ENCODE data around the gene MRTFB. TPM values are rescaled to one million over a fixed set of nuclear protein-coding genes. Genes with fewer than 3 reads are reported as not detected.

Gene MRTFB
- total RNA-seq, 1 donor from 2014 or later: 31.8 TPM

DNA sequence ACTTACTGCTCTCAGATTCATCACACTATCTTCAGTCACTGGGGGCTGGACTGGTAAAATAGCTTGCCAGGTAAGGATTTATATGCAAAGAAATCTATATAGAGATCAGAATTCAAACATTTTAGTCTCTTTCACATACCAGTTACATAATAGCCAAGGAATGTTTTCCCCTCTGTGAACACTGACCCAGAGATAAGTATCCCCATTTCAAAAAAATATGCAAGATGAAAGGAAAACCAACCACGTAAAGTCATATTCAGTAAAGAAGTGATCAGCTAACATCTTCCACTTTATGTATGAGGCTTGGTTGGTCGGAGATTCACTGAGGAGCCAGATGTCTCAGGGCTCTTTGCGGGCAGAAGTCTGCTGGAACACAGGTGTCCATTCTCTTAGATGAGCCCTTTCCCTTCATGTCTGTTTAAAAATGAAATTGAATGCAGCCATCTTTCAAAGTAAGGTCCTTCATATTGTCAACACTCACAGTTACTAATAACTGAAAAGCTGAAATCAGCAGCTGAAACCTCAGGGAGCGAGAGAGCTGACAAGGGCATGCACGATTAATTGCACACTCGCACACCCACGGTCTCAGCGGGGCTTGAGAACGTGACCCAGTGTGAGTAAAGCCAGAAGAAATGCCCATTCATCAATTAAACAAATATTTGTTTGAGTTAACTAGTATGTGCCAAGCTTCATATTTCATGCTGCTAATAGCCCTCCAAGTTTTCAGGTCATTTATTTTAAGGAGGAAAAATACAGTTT, 161.2 kb downstream of the MRTFB start:
- peak; percentile 31 for DNase-seq (ENCODE audit: low spot score)

DNA sequence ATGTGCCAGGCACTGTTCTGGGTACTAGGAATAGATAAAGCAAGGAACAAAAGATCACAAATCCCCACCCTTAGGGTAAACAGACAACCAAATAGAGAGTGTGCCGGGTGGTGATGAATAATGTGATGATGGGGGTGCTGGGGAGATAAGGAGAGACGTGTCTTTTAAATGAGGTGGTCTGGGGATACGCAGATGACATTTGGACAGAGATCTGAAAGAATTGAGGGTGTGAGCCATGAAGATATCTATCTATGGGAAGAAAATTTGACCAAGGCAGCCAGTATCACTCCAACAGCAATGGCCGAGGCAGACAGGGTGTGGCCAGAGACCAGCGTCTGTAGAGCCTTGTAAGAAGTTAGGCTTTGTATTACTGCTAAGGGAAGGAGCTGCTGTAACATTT, 165.3 kb downstream of the MRTFB start:
- no peak for DNase-seq (ENCODE audit: low spot score)

DNA sequence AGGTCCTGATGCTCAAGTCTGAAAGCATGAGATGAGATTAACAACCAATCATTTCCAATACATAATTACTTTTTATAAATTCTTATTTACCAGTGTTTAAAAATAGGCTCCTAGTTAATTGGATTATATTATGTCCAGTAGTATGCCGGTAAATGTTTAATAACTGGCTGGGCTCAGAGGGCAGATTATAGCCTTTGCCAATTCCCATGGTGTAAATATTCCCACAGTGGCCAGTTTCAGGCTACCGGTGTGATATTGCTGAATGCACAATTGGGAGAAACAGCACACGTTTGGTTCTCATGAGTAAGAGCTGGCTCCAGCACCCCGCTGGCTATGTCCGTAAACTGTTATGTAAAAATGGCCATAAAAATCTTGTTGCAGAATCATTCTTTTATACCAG, 167.6 kb downstream of the MRTFB start:
- DNase-seq (ENCODE audit: low spot score): no peak

DNA sequence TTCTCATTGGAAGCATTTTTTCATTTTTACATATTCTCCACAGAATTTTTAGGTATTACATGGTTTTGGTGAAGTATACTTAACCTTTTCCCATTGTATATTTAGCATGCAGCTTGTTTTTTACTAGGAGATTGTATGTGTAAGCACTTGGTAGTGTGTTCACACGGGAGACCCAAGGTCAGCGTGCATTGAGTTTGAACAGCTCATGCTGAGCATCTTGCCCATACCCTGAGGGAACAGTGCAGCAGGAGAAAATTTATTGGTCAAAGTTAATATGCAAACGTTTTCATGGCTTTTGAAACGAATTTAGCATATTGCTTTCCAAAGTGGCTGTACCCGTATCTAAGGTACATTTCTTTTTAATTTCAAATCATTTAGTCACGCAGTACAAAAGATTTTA, 168.7 kb downstream of the MRTFB start:
- DNase-seq (ENCODE audit: low spot score): no peak

DNA sequence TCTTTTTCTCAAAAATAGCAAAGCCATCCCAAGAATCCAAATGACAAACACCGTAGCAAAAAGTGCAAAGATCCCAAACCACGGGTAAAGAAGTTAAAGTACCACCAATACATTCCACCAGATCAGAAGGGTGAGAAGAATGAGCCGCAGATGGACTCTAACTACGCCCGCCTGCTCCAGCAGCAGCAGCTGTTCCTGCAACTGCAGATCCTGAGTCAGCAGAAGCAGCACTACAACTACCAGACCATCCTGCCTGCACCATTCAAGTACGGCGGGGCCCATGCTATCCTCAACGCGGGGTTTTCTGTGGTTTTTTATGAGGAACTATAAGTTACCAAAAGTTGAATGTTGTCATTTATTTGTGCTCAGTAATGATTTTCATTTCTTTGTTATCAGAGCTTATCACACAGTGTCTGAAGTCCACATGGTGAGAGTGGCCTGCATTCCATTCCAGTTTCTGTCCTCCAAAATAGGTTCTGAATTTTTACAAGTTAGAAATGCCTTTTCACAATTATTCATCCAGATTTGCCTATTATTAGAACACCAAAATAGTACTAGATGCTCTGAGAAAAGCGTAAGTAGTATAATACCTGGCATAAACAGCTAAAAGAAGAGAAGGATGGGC, 169.2 kb downstream of the MRTFB start:
- DNase-seq (ENCODE audit: low spot score): peak; percentile 77

DNA sequence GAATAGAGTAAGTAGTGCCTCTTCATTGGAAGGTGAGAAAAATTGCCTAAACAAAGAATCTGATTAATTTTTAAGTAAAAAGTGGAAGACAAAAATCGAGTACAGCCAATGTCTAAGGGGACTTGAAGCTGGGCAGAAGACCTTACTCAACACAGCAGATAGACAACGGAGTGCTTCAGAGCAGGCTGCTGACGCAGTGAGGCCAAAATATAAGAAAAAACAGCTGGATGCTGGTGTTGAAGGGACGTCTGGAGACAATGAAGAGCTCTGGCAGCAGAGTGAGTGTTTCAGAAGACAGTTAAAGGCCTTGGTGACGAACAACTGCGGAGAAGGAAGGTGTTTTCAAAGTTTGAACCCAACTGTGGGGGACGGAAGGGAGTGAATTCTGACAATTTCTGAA, 169.8 kb downstream of the MRTFB start:
- peak; percentile 26 for DNase-seq (ENCODE audit: low spot score)

DNA sequence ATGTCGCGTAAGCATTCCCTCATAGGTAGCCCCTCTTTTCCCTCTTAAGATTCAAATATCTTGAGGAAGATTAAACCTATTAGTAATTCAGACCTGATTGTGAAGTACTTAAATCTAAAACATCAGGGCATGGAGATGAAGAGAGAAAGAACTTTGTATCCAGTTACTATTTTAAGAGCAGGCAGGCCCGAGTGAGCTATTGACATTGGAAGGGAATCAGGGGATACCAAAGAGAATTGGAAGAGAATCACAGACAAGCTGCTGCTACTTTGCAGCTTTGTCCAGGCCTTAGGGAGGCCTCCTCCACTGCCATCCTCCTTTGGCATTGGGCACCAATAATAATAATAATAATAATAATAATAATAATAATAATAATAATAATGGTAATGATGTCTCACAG, 170.5 kb downstream of the MRTFB start:
- DNase-seq (ENCODE audit: low spot score): peak; percentile 38

DNA sequence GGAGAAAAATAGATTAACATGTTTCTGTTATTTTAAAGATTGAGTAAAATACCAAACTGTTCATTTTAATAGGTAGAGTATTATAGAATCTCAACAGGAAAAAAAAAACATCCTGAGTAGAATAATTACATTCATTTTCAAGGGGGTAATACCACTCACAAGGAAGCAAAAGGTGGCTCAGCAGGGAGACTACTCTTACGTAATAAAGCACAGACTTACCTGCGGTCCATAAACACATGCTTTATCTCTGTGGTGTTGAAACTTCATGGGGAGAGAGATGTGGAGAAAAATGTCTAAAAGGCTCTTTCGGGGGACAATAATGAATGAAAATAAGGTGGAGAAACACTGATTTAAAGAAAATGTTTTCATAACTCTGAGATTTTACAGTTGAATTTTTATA, 171.7 kb downstream of the MRTFB start:
- DNase-seq (ENCODE audit: low spot score): no peak

DNA sequence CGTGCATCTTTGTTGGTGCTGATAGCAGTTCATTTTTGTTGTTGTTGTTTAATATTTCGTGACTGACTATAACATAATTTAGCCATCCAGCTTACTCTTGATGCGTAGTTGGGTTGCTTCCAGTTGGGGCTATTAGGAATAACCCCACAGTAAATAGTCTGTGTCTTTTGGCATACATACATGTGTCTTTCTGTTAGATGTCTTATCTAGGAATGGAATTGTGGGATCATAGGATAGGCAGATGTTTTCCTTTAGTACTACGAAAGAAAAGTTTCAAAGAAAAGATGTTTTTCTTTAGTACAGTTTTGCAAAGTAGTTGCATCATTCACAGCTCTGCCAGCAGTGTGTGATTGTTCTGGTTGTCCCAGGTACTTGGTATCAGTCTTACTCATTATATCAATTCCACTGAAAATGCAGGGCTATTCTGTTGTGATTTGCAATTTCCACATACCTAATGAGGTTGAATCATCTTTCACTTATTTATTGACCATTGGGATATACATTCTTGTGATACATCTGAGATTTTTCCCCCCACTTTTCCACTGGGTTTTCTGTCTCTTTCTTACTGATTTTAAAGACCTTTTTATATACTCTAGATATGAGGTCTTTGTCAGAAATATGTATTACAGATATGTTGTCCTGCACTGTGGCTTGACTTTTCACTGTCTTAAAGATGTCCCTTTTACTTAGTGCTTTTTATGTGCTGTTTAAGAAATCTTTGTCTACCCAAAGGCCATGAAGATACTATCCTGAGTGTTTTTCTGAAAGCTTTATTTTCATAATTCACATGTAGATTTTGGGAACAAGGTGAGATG, 173.3 kb downstream of the MRTFB start:
- DNase-seq (ENCODE audit: low spot score): peak; percentile 88

DNA sequence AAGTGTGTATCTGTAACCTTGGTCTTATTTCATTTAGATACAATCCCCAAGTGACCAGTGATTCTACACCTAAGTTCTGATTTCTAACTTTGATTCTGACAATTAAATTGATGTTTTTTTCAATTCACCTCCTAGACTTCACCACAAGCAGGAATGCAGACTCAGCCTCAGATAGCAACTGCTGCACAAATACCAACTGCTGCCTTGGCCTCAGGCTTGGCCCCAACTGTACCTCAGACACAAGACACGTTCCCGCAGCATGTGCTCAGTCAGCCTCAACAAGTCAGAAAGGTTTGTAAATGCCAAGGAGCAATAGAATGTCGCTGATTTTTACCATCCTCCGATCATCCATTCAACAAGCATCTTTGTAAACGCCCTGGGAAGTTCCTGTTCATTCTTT, 177.7 kb downstream of the MRTFB start:
- DNase-seq (ENCODE audit: low spot score): no peak

DNA sequence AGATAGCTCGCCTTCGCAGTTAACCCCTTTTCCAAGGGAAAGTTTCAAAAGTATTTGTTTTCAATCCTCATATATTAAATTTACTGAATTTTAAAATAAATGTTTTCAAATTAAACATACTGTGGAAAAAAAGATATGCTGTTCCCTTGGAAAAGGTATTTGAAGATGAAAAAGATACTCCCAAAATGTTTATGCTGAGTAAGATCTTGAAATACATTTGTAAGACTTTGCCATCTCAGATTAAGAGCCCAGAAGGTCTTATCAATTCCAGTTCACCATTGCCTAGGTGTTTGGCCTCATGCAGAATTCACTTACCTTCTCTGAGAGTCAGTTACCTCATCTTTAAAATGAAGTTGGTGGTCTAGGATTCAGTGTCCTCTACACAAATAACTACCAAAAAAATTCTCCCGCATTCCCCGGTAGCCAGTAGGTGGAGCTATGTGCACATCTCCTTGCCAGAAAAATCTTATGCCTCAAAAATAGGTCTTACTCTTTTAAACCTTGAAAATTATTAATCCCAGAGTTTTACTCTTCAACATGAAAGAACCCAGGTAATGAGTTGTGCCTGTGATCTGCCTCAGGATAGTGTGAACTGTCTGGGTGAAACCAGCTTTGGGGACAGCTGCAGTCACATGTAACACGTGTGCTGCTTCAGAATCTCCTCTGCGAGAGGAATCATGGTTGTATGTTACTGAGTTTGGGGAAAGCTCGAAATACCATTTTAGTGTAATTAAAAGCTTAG, 178.3 kb downstream of the MRTFB start:
- DNase-seq (ENCODE audit: low spot score): peak; percentile 62

DNA sequence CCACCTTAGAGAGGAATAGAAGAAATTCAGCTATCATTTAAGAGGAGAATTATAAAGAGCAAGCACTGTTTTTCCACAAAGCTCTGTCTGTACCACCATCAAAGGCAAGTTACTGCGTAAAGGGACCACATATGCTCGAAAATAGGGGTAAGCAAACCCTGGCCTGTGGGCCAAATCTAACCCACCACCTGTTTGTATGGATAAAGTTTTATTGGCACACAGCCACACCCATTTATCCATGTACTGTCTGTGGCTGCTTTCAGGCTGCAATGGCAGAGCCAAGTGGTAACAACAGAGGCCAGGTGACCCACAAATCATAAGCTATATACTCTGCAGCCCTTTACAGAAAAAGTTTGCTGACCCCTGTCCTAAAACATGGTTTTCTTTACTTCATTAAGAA, 180.3 kb downstream of the MRTFB start:
- no peak for DNase-seq (ENCODE audit: low spot score)

DNA sequence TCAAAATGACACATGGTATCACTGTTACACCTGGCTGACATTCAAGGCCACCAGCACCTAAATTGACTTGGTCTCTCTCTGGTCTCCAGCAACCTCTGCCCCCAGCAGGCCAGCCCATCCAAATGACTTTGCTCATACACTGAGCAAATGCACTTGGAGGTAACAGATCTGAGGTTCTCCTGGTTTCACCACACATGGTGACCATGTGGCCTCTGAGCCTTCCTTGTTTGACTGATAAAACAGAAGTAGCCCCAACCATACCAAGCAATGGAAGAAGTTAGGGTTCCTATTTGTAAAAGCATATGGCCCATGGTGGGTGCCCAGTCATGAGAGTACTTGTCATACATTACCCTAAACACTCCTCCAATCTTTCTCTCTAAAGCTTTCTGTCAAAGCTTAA, 181.7 kb downstream of the MRTFB start:
- no peak for DNase-seq (ENCODE audit: low spot score)

DNA sequence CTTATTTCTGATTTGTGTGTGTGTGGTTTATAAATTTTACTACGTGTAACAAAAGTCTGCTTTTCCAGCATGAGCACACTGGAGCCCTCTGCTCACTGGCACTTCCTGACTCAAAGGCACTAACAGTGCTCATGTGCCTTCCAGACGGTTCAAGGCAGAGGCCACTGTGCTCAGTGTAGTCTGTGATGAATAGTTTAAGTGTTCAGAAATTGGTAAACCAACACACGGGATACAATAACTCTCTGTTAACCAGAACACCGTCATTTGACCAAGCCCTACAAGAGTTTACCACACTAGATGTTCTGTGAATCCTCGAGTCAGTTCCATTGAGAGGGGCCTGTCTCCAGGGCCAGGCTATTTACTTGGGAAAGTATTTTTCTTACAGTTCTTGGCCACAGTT, 191.9 kb downstream of the MRTFB start:
- no peak for DNase-seq (ENCODE audit: low spot score)

DNA sequence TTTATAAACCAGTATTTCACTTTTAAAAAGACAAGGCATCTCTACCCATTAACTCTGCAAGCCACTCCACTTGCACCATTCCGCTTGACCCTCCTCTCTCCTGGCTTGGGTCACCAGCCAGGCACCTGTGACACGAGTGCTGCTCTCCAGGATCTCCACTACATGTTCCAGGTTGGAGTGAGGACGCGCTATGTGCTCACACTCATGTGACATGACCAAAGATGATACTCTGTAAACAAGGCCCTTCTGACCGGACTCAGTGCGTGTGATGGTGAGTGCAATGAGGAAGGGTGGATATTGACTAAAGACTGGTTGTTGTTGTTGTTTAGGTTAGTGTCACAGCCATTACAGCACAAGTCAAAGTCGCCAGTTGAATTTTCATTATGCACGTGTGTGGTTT, 192.7 kb downstream of the MRTFB start:
- no peak for DNase-seq (ENCODE audit: low spot score)

DNA sequence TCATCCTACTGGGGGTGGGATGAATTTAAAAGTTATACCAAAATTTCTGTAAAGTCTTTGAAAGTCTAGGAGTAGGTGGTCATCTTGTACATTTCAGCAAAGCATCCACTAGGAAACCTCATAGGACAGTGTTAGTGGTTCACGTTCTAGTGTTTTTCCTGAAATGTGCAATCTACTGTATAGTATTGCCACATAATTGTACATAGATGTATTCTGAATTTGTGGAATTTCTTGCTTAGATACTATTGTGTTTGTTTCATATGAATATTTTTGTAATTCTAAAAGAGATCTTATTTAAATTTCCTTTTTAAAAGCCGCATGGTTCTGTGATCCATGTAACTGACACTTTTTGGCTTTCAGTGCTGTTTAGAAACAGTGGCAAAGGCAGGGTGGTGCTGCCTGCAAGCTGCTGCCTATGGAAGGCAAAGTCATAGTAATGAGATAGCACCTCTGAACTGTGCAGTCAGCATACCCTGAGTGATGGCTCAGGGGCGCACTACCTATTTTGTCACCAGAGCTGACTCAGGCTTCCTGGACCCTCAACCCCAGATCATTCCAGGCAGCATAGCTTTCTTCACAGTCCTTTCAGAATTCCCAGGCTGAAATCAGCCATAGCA, 193.3 kb downstream of the MRTFB start:
- DNase-seq (ENCODE audit: low spot score): no peak

DNA sequence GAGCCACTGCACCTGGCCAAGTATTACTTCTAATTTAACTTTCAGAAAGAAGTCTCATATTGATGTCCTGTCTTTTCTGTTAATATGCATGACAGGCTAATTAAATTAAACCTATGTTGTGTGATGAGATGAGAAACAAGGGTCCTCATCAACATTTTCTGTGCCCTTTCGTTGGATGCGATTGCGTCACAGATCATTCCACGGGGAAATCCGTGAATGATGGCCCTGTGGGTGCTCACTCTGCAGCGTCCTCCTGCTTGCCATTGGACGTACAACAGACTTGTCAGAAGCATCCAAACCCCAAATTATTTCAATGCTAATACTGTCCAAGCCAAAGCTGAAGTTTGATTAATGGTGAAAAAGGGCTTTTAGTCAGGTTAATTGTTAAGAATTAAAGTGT, 197.0 kb downstream of the MRTFB start:
- no peak for DNase-seq (ENCODE audit: low spot score)

DNA sequence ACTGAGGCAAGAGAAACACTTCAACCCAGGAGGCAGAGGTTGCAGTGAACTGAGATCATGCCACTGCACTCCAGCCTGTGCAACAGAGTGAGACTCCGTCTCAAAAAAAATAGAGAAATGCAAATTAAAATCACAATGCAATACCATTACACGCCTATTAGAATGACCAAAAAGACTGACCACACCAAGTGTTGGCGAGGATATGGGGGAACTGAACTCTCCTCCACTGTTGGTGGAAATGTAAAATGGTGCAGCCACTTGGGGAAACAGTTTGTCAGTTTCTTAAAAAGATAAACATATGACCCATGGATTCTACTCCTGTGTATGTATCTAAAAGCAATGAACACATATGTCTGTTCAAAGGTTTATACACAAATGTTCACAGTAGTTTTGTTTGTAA, 204.8 kb downstream of the MRTFB start:
- DNase-seq (ENCODE audit: low spot score): no peak

DNA sequence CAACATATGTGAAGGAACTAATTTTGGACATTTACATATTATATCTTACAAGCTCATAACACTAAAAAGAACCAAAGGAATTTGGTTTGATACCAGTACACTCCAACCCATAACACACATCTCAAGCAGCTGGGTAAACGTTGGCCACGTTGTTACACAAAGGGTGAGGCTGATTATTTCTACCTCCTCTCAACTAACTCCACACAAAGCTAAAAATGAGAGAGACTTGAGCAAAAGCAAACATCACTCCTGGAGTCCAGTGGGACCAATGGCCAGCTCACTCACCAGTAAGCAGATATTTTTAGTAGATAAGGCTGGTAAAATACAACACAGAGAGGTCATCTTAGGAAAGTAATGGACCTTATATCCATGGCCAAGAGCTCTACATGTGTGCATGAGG, 207.6 kb downstream of the MRTFB start:
- DNase-seq (ENCODE audit: low spot score): no peak

DNA sequence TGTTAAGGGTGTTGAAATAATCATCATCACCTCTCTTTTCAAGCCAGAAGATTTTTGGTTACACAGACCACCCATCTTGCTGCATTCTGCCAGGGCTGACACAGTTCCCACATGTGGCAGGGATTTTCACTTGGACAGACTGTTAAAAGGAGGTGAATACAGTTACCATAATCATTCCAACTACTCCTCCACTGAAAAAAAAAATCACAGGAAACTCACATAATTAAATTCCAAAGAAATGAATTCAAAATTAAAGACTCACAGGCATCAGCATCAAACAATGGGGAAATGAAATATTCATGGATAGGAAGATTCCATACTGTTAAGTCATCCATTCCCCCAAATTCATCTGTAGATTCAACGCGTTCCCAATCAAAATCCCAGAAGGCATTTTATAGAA, 209.4 kb downstream of the MRTFB start:
- DNase-seq (ENCODE audit: low spot score): no peak

DNA sequence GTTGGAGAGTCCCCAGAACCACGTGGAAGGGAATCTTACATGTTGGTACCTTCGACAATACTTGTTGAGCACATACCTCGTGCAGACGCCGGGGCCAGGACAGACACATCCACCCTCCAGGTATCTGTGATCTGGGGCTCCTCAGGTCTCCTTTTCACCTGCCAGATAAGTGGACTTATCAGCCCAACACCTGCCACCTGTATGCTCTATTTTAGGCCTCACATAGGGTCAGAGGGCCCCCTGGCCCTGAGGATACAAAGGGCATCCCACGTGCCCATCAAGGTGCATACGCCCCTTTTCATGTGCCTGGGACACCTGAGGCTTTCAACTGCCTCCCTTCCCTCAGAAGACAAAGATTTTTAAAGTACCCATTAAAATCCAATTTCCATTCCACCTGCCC, 212.7 kb downstream of the MRTFB start:
- DNase-seq (ENCODE audit: low spot score): no peak

DNA sequence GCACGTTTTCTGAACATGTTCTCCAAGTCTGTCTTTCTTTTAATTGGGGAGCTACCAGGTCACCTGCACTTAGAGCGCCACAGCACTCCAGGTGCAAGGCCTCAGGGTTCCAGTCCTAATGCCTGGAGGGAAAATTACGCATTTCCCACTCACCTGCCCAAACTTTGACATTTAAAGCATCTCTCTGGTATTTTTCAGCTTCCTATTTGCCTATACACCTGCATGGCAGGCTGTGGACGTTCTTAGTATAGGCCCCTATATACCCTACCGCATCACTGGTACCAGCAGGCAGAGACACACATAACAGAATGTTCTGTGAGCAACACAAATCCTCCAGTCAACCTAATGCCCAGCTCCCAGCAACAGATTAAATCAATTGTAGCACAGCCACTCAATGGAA, 213.3 kb downstream of the MRTFB start:
- no peak for DNase-seq (ENCODE audit: low spot score)
